ENCODE data around the gene ZBED4.

Gene ZBED4

DNA sequence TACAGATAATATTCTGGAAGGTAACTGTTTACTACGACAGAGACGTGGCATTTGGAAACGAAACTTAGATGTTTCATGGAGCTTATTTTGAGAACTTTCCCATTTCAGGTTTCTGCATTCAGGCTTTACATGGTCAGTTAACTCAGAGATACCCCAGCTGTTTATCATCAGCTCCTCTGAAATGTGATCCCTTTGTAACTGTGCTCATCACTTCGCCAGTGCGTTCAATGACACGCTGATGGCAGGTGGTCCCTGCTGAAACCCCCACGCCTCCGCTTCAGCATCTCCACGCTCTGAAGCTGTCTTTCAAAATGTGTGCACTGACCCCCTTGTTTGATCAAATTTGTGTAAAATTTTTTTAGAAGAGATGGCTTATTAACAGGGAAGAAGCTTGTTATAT lies 34.1 kb downstream of the ZBED4 start:
- Histone ChIP-seq H3K36me3 (ENCODE audit: control insufficient read depth, insufficient read depth, low read length) (peaks cover 63% of the 10 kb centered on the region), H3K27ac (ENCODE audit: insufficient read depth, low read depth, low read length, poor library complexity, severe bottlenecking) (no peak overlapping the region), H3K4me1 (ENCODE audit: control insufficient read depth, insufficient read depth, low read length) (no peaks in the 10 kb centered on the region), H3K4me3 (ENCODE audit: insufficient read depth, low read depth, low read length) (no peak overlapping the region), H3K27me3 (ENCODE audit: control insufficient read depth, insufficient read depth, low read length, poor library complexity, severe bottlenecking) (no peaks in the 10 kb centered on the region), H3K9me3 (ENCODE audit: control insufficient read depth, low read length) (no peaks in the 10 kb centered on the region)
- WGBS, 2 experiments, result 87 to 91% methylated on average over 9 of the region's 9 CpGs

DNA sequence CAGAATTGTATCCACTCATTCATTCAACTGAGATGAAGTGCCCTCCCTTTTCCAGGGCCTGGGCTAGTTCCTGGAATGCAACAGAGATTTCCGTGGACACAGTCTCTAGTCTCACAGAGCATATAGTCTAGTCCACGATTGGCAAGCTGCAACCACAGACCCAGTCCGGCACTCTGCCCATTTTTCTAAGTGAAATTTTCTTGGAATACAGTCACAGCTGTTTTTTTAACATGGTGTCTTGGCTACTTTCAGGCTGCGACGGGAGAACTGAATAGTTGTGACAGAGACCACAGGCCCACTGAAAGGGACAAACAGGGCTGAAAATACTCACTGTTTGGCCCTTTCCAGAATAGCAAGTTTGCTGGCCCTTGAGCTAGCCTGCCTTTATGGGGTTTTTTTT lies 35.4 kb downstream of the ZBED4 start:
- Histone ChIP-seq H3K27me3 (ENCODE audit: control insufficient read depth, insufficient read depth, low read length, poor library complexity, severe bottlenecking) (no peaks in the 10 kb centered on the region), H3K36me3 (ENCODE audit: control insufficient read depth, insufficient read depth, low read length) (peaks cover 58% of the 10 kb centered on the region), H3K4me1 (ENCODE audit: control insufficient read depth, insufficient read depth, low read length) (no peaks in the 10 kb centered on the region), H3K4me3 (ENCODE audit: insufficient read depth, low read depth, low read length) (no peak overlapping the region), H3K9me3 (ENCODE audit: control insufficient read depth, low read length) (no peaks in the 10 kb centered on the region), H3K27ac (ENCODE audit: insufficient read depth, low read depth, low read length, poor library complexity, severe bottlenecking) (no peak overlapping the region)
- WGBS, 2 experiments, result 96 to 98% methylated on average over 5 of the region's 5 CpGs

DNA sequence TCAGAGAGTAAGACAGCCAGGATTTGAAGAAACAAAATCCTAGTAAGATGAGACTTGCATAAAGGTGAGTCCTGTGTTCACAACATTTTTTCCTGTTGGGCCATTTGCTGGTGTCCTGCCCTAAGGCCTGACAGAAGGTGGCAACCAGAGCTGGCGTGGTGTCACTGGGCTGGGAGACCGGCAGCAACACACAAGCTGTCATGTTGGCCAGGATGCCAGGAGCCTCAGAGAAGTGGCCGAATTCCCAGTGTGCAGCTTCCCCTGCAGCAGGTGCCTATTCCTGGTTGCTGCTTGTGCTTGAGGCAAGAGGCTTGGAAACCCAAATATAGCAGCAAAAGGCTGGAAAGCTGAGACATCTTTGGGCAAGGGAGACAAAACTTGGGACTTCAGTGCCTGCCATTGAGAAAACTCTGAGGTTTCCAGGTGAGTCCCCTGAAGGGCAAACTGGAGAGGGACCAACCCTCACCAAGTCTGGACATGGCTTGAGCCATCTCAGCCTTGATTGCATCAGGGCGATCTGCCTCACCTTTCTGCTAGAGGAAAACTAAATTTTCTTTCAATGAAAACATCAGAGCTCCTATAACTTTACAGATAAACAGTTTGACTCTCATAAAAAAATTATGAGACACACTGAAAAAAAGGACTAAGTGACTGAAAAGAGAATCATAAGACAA lies 38.7 kb downstream of the ZBED4 start:
- H3K27me3 ChIP-seq (ENCODE audit: control insufficient read depth, insufficient read depth, low read length, poor library complexity, severe bottlenecking), result no peaks in the 10 kb centered on the region
- H3K4me3 ChIP-seq (ENCODE audit: insufficient read depth, low read depth, low read length), result no peak overlapping the region
- H3K36me3 ChIP-seq (ENCODE audit: control insufficient read depth, insufficient read depth, low read length), result peaks cover 27% of the 10 kb centered on the region
- 96 to 97% methylated on average over 4 of the region's 4 CpGs for WGBS, 2 experiments
- H3K9me3 ChIP-seq (ENCODE audit: control insufficient read depth, low read length), result no peaks in the 10 kb centered on the region
- H3K27ac ChIP-seq (ENCODE audit: insufficient read depth, low read depth, low read length, poor library complexity, severe bottlenecking), result no peak overlapping the region
- no peaks in the 10 kb centered on the region for H3K4me1 ChIP-seq (ENCODE audit: control insufficient read depth, insufficient read depth, low read length)

DNA sequence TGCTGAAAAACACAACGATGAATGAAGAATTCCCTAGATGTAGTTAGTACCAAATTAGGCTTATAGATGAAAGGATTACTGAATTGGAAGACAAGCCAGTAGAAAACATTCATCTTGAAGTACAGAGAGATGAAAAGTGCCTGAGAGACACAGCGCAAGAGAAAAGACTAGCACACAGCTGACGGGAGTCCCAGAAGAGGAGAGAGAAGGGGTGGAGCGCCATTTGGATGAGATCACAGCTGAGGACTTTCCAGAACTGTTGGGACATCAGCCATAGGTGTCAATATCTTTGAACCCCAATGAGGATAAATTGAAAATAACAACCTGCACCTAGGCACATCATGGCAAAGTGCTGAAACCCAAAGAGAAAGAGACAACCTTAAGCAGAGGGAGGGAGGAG lies 39.4 kb downstream of the ZBED4 start:
- Histone ChIP-seq H3K36me3 (ENCODE audit: control insufficient read depth, insufficient read depth, low read length) (peaks cover 27% of the 10 kb centered on the region), H3K27me3 (ENCODE audit: control insufficient read depth, insufficient read depth, low read length, poor library complexity, severe bottlenecking) (no peaks in the 10 kb centered on the region), H3K27ac (ENCODE audit: insufficient read depth, low read depth, low read length, poor library complexity, severe bottlenecking) (no peak overlapping the region), H3K4me3 (ENCODE audit: insufficient read depth, low read depth, low read length) (no peak overlapping the region), H3K9me3 (ENCODE audit: control insufficient read depth, low read length) (no peaks in the 10 kb centered on the region), H3K4me1 (ENCODE audit: control insufficient read depth, insufficient read depth, low read length) (no peaks in the 10 kb centered on the region)
- 82 to 85% methylated on average over 4 of the region's 4 CpGs for WGBS, 2 experiments

DNA sequence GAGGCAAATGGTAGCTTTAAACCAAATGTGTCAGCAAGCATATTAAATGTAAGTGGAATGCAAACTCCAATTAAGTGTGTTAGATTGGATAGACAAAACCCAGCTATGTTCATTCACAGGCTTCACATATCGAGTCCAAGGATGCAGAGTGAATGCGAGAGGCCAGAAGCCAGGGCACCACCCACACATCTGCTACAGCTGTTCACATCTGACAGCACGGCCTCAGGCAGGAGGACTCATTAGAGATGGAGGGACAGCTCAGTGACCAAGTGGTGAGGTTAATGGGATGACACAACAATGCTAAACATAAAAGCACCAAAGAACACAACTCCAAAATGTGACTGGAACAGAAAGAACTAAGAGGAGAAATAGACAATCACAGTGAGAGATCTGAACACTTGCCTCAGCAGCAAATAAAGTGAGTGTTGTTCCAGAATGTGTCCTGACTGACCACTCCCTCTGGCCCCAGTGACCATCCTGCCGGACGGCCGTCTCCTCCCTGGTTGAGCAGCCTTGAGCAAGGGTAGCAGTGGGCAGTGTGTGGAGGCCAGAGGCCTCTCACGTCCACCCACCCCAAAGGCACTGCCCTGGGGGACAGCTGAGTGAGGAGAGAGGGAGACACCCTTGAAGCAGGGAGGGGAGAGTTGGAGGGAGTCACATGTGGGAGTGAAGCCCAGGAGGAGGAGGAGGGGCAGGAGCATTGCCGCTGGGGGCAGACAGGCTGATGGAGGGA lies 40.8 kb downstream of the ZBED4 start:
- H3K27ac ChIP-seq (ENCODE audit: insufficient read depth, low read depth, low read length, poor library complexity, severe bottlenecking), result no peak overlapping the region
- H3K4me1 ChIP-seq (ENCODE audit: control insufficient read depth, insufficient read depth, low read length), result no peaks in the 10 kb centered on the region
- 88 to 93% methylated on average over 8 of the region's 8 CpGs for WGBS, 2 experiments
- peaks cover 16% of the 10 kb centered on the region for H3K36me3 ChIP-seq (ENCODE audit: control insufficient read depth, insufficient read depth, low read length)
- no peaks in the 10 kb centered on the region for H3K27me3 ChIP-seq (ENCODE audit: control insufficient read depth, insufficient read depth, low read length, poor library complexity, severe bottlenecking)
- no peak overlapping the region for H3K4me3 ChIP-seq (ENCODE audit: insufficient read depth, low read depth, low read length)
- no peaks in the 10 kb centered on the region for H3K9me3 ChIP-seq (ENCODE audit: control insufficient read depth, low read length)

DNA sequence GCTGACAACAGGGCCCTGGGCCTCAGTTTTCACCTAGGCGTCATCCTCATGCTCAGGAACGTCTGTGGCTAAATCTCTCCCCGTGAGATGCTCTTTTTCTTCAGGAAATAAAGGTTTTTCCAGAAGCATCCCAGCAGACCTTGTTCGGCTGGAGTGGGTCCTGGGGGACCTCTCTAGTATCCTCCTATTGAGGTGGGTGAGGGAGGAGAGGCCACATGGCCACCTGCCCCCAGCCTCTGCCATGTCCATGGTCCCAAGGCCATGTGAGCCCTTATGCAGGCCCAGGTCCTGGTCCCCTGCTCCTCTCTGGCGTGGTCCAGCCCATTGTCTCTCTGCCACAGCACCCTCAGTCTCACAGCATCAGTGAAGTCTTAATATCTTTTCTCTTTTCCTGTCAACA lies 42.6 kb downstream of the ZBED4 start:
- Histone ChIP-seq H3K4me1 (ENCODE audit: control insufficient read depth, insufficient read depth, low read length) (no peaks in the 10 kb centered on the region), H3K36me3 (ENCODE audit: control insufficient read depth, insufficient read depth, low read length) (peaks cover 11% of the 10 kb centered on the region), H3K4me3 (ENCODE audit: insufficient read depth, low read depth, low read length) (no peak overlapping the region), H3K27me3 (ENCODE audit: control insufficient read depth, insufficient read depth, low read length, poor library complexity, severe bottlenecking) (no peaks in the 10 kb centered on the region), H3K27ac (ENCODE audit: insufficient read depth, low read depth, low read length, poor library complexity, severe bottlenecking) (no peak overlapping the region), H3K9me3 (ENCODE audit: control insufficient read depth, low read length) (no peaks in the 10 kb centered on the region)
- WGBS, 2 experiments, result 94 to 97% methylated on average over 5 of the region's 5 CpGs

DNA sequence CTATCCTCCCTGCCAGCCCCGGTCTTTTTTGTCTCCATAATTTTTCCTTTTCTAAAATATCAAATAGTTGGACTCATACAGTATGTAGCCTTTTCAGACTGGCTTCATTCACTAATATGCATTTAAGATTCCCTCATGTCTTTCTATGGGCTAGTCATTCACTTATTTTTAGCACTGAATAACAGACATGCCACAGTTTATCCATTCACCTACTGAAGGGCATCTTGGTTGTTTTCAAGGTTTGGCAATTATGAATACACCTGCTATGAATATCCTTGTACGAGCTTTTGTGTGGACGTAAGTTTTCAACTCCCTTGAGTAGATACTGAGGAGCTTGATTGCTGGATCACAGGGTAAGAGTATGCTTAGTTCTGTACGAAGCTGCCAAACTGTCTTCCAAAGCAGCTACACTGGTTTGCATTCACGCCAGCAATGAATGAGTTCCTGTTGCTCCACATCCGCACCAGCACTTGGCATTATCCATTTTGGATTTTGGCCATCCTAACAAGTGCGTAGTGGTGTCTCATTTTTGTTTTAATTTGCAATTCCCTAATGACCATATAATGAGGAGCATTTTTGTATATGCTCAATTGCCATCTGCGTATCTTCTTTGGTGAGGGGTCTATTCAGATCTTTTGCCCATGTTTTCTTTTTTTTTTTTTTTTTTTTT lies 43.5 kb downstream of the ZBED4 start:
- no peaks in the 10 kb centered on the region for H3K4me1 ChIP-seq (ENCODE audit: control insufficient read depth, insufficient read depth, low read length)
- WGBS, 2 experiments, result 95 to 98% methylated on average over 8 of the region's 8 CpGs
- no peaks in the 10 kb centered on the region for H3K27me3 ChIP-seq (ENCODE audit: control insufficient read depth, insufficient read depth, low read length, poor library complexity, severe bottlenecking)
- no peak overlapping the region for H3K27ac ChIP-seq (ENCODE audit: insufficient read depth, low read depth, low read length, poor library complexity, severe bottlenecking)
- H3K9me3 ChIP-seq (ENCODE audit: control insufficient read depth, low read length), result no peaks in the 10 kb centered on the region
- no peak overlapping the region for H3K4me3 ChIP-seq (ENCODE audit: insufficient read depth, low read depth, low read length)
- peaks cover 16% of the 10 kb centered on the region for H3K36me3 ChIP-seq (ENCODE audit: control insufficient read depth, insufficient read depth, low read length)

DNA sequence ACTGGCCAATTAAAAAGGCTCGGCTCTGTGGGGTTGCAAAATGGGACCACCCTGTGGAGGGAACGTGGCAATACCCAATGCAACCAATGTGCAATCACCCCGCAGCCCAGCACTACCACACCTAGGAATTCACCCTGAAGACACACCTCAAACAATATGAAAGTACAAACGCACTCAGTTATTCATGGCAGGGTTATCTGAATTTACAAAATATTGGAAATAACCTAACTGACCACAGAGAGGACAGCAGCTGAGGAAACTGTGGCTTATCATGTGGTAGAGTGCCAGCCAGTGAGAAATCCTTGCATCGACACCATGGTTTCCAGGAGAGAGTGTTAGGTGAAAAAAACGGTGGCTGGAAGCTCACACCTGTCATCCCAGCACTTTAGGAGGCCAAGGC lies 45.9 kb downstream of the ZBED4 start:
- Histone ChIP-seq H3K4me3 (ENCODE audit: insufficient read depth, low read depth, low read length) (no peak overlapping the region), H3K36me3 (ENCODE audit: control insufficient read depth, insufficient read depth, low read length) (peaks cover 17% of the 10 kb centered on the region), H3K27me3 (ENCODE audit: control insufficient read depth, insufficient read depth, low read length, poor library complexity, severe bottlenecking) (no peaks in the 10 kb centered on the region), H3K9me3 (ENCODE audit: control insufficient read depth, low read length) (no peaks in the 10 kb centered on the region), H3K4me1 (ENCODE audit: control insufficient read depth, insufficient read depth, low read length) (no peaks in the 10 kb centered on the region), H3K27ac (ENCODE audit: insufficient read depth, low read depth, low read length, poor library complexity, severe bottlenecking) (no peak overlapping the region)
- WGBS, 2 experiments, result 90% methylated on average over 6 of the region's 6 CpGs

DNA sequence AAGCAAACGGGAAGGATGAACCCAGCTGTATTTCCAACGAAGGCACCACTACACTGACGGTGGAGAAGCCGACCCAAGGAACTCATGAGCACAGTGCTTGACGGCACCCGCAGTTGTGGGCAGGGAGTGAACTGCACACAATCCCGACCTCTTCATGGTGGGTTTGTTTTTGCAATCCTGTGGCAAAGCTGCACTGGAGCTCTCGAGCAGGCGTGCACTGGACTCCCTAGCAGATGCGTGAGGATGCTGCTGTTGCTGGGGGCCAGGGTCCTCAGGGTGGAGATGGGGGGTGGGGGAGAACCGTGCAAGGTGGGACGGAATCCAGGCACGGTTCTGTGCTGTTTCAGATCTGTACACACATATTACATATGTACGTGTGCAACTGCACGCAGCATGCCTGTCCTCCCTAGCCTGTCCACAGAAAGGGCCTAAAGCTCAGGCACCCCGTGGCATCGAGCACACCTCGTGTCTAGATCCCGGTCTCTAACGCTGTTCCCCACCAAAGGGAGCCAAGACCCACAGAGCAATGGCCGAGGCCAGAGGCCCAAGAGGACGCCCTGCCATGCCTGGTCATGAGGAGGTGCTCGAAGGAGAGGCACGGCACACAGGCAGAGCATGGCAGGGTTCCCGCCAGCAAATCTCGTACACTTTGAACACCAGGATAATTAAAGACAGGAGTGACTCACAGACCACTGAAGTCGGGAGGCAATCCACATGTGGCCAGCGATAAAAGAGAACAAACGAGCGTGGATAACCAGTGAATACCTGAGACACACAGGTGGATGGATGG lies 47.0 kb downstream of the ZBED4 start:
- Histone ChIP-seq H3K27ac (ENCODE audit: insufficient read depth, low read depth, low read length, poor library complexity, severe bottlenecking) (no peak overlapping the region), H3K4me1 (ENCODE audit: control insufficient read depth, insufficient read depth, low read length) (no peaks in the 10 kb centered on the region), H3K27me3 (ENCODE audit: control insufficient read depth, insufficient read depth, low read length, poor library complexity, severe bottlenecking) (no peaks in the 10 kb centered on the region), H3K9me3 (ENCODE audit: control insufficient read depth, low read length) (no peaks in the 10 kb centered on the region), H3K4me3 (ENCODE audit: insufficient read depth, low read depth, low read length) (no peak overlapping the region), H3K36me3 (ENCODE audit: control insufficient read depth, insufficient read depth, low read length) (peaks cover 17% of the 10 kb centered on the region)
- 95 to 96% methylated on average over 30 of the region's 30 CpGs for WGBS, 2 experiments

DNA sequence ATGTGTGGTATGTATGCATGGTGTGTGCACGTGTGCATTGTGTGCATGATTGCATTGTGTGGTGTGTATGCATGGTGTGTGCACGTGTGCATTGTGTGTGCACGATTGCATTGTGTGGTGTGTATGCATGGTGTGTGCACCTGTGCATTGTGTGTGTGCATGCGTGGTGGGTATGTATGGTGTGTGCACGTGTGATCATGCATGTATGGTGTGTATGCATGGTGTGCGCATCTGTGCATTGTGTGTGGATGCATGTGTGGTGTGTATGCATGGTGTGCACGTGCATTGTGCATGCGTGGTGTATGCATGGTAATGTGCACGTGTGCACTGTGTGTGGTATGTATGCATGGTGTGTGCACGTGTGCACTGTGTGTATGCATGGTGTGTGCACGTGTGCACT lies 47.8 kb downstream of the ZBED4 start:
- Histone ChIP-seq H3K9me3 (ENCODE audit: control insufficient read depth, low read length) (no peaks in the 10 kb centered on the region), H3K4me3 (ENCODE audit: insufficient read depth, low read depth, low read length) (no peak overlapping the region), H3K4me1 (ENCODE audit: control insufficient read depth, insufficient read depth, low read length) (no peaks in the 10 kb centered on the region), H3K36me3 (ENCODE audit: control insufficient read depth, insufficient read depth, low read length) (peaks cover 17% of the 10 kb centered on the region), H3K27ac (ENCODE audit: insufficient read depth, low read depth, low read length, poor library complexity, severe bottlenecking) (no peak overlapping the region), H3K27me3 (ENCODE audit: control insufficient read depth, insufficient read depth, low read length, poor library complexity, severe bottlenecking) (no peaks in the 10 kb centered on the region)
- 95% methylated on average over 11 of the region's 11 CpGs for WGBS, 2 experiments

Data from ectodermal cell (in vitro differentiated cells).